A549 (cell line): Measurements from ENCODE around the gene NPSR1. TPM values are rescaled to one million over a fixed set of nuclear protein-coding genes. Genes with fewer than 3 reads are reported as not detected.
A peak's percentile ranks its signal among the peaks of the same experiment; 100 is the strongest.

Experiments
- ATAC-seq, 2 experiments: fragments of 200-7000 bp in 1 of 2; fragments of >200 bp in 1 of 2; cut with Nextera tagmentation in 1 of 2; cut with Tn5 transposase in 1 of 2; 3 replicates each; pipeline versions ENCODE4 v1.8.0 to v1.9.1; 2018 to 2020; ENCODE audit warnings: mild to moderate bottlenecking in 1 of 2, moderate library complexity in 1 of 2
- CTCF ChIA-PET: fragments of 300-600 bp; sonication (Branson Sonifier 250); formaldehyde crosslinking; extraction: SDS; loops from one replicate; lab custom pipeline; 2021; ENCODE audit warnings: antibody characterized with exemption, inconsistent platforms; lab: Yijun Ruan, JAX
- POLR2A ChIA-PET: fragments of 350-600 bp; formaldehyde crosslinking; extraction: SDS; loops from one replicate; lab custom pipeline; 2021; ENCODE audit warnings: antibody characterized with exemption, inconsistent platforms; lab: Yijun Ruan, JAX
- DNase-seq, 2 experiments: peaks; one replicate each; pipeline versions ENCODE4 v3.0.0 to v3.0.0-alpha.2; 2011 to 2016; ENCODE audit warnings: low read depth in 1 of 2, low spot score in 1 of 2
- FAIRE-seq: peaks from 2 replicates; lab custom pipeline; 2011; peaks lifted over from hg19 to GRCh38; lab: Jason Lieb, UNC
- H3K27ac ChIP-seq, 2 experiments: fragments of >200 bp; sonication (Bioruptor Twin); formaldehyde crosslinking; 3 replicates each; pipeline ENCODE4 v1.5.1; 2016 to 2017
- H3K4me1 ChIP-seq: fragments of >200 bp; sonication (Bioruptor Twin); formaldehyde crosslinking; 3 replicates; pipeline ENCODE4 v1.6.1; 2016
- H3K4me2 ChIP-seq: fragments of >200 bp; sonication (Bioruptor Twin); formaldehyde crosslinking; 3 replicates; pipeline ENCODE4 v1.6.1; 2016
- H3K4me3 ChIP-seq: fragments of >200 bp; sonication (Bioruptor Twin); formaldehyde crosslinking; 3 replicates; pipeline ENCODE4 v1.5.1; 2016
- H3K9me3 ChIP-seq: fragments of >200 bp; sonication (Bioruptor Twin); formaldehyde crosslinking; 3 replicates; pipeline ENCODE4 v1.6.1; 2016
- CBX2 ChIP-seq: fragments of 200-600 bp; sonication (generic); IDR thresholded peaks from 2 replicates; pipeline ENCODE4 v1.6.1; 2016; ENCODE audit warnings: low read depth, mild to moderate bottlenecking, borderline replicate concordance
- CBX8 ChIP-seq: fragments of 200-600 bp; sonication (generic); IDR thresholded peaks from 2 replicates; pipeline ENCODE4 v1.6.1; 2016
- CHD2 ChIP-seq: fragments of 150-350 bp; IDR thresholded peaks from 2 replicates; pipeline ENCODE4 v1.6.1; 2014; ENCODE audit warnings: low read length; ENCODE audit not compliant: partially characterized antibody
- EHF ChIP-seq: fragments of 250-450 bp; sonication (Bioruptor Pico); IDR thresholded peaks from 2 replicates; pipeline ENCODE4 v1.5.0; 2020; ENCODE audit warnings: mild to moderate bottlenecking
- ESRRA ChIP-seq: fragments of 150-350 bp; IDR thresholded peaks from 2 replicates; pipeline ENCODE4 v1.6.1; 2014; ENCODE audit warnings: mild to moderate bottlenecking, low read length, borderline replicate concordance
- HEYL ChIP-seq: fragments of 250-450 bp; sonication (Bioruptor Pico); IDR thresholded peaks from 2 replicates; pipeline ENCODE4 v1.8.0; 2021; ENCODE audit warnings: mild to moderate bottlenecking, moderate library complexity
- HOXA7 ChIP-seq: fragments of 250-450 bp; sonication (Bioruptor Pico); IDR thresholded peaks from 2 replicates; pipeline ENCODE4 v1.5.0; 2020; ENCODE audit warnings: mild to moderate bottlenecking, moderate library complexity
- HOXB13 ChIP-seq: fragments of 250-450 bp; sonication (Bioruptor Pico); IDR thresholded peaks from 2 replicates; pipeline ENCODE4 v1.5.0; 2020; ENCODE audit warnings: low read depth, mild to moderate bottlenecking, moderate library complexity
- MAFK ChIP-seq: fragments of 450-650 bp; IDR thresholded peaks from 2 replicates; pipeline ENCODE4 v1.6.1; 2014; ENCODE audit not compliant: partially characterized antibody
- POLR2AphosphoS2 ChIP-seq: conservative IDR thresholded peaks from 2 replicates; pipeline ENCODE4 v1.6.1; 2012; ENCODE audit warnings: low read length, improper control_type of control experiment, inconsistent platforms
- RAD21 ChIP-seq, 2 experiments: fragments of >200 bp in 1 of 2; sonication (Bioruptor Twin) in 1 of 2; formaldehyde crosslinking in 1 of 2; IDR thresholded peaks in 1 of 2; conservative IDR thresholded peaks in 1 of 2; 2 replicates in 1 of 2; 3 replicates in 1 of 2; pipeline ENCODE4 v1.6.1; 2012 to 2018; ENCODE audit warnings: inconsistent platforms in 1 of 2
- RCOR1 ChIP-seq: fragments of 150-350 bp; IDR thresholded peaks from 2 replicates; pipeline ENCODE4 v1.6.1; 2014; ENCODE audit warnings: antibody characterized with exemption, low read length, low read depth
- RFX5 ChIP-seq: fragments of 450-650 bp; IDR thresholded peaks from 2 replicates; pipeline ENCODE4 v1.7.1; 2014; ENCODE audit warnings: antibody characterized with exemption, mild to moderate bottlenecking, moderate library complexity
- SMC3 ChIP-seq: fragments of >200 bp; sonication (Bioruptor Twin); formaldehyde crosslinking; IDR thresholded peaks from 3 replicates; pipeline ENCODE4 v1.6.1; 2018; ENCODE audit warnings: inconsistent platforms
- TP53 ChIP-seq: fragments of 250-450 bp; sonication (Bioruptor Pico); IDR thresholded peaks from 2 replicates; pipeline ENCODE4 v1.5.0; 2021; ENCODE audit warnings: mild to moderate bottlenecking, moderate library complexity
- WGBS: methylation state at CpG from one replicate; pipeline ENCODE4 v1.1.6; 2017; ENCODE audit errors: missing lambda C conversion rate; 5-methylcytosine and 5-hydroxymethylcytosine counted together
- polyA plus RNA-seq, 4 experiments: library from polyadenylated mRNA; depleted of rRNA in 3 of 4; stranded (reverse); fragments of >200 nt; fragmentation: RNase III in 1 of 4; extraction: RNeasy Plus Mini Kit Qiagen cat#74134 plus additional on column Dnase treatment in 1 of 4; gene quantifications; 2 replicates in 3 of 4; 3 replicates in 1 of 4; pipeline ENCODE4 v1.2.3, GENCODE V29; 2011 to 2017
- TF ChIP-seq, protein P1 (sequence below): fragments of >200 bp; sonication (Bioruptor Twin); formaldehyde crosslinking; IDR thresholded peaks from 3 replicates; pipeline ENCODE4 v1.6.1; 2016
- TF ChIP-seq, protein P2 (sequence below): fragments of >200 bp; sonication (Bioruptor Twin); formaldehyde crosslinking; IDR thresholded peaks from 3 replicates; pipeline ENCODE4 v1.5.1; 2016
- TF ChIP-seq, protein P3 (sequence below): fragments of 450-650 bp; IDR thresholded peaks from 2 replicates; pipeline ENCODE4 v1.6.1; 2014; ENCODE audit warnings: antibody characterized with exemption
- TF ChIP-seq, protein P4 (sequence below): fragments of 200-600 bp; sonication (generic); IDR thresholded peaks from 2 replicates; pipeline ENCODE4 v1.6.1; 2016; ENCODE audit warnings: antibody characterized with exemption, mild to moderate bottlenecking, moderate library complexity
- TF ChIP-seq, protein P5 (sequence below): fragments of 250-450 bp; sonication (Bioruptor Pico); IDR thresholded peaks from 2 replicates; pipeline ENCODE4 v1.5.0; 2021; ENCODE audit warnings: mild to moderate bottlenecking, moderate library complexity, borderline replicate concordance

Gene NPSR1
- polyA plus RNA-seq, 2 of the 4 experiments (the other 2 are of a cell fraction), result not detected

DNA sequence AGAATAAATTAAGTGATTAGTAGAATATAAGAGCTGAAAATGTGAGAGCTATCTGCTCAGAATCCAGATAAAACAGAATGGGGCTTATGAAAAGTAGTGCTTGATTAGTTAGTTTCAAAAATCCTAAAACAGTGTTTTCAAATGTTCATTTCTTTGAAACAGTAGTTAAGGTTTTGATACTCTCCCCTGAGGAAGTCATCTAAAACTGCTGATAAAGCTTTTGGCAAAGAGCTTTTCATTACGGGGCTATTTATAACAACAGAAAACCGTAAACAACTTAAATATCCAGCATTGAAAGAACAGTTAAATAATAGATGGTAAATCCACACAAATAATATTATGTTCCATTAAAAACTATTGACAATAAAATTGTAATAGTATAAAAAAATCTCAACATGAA is 77.5 kb downstream of the NPSR1 start:
- CTCF ChIA-PET, result interaction anchor here (0.6 to 1.4 kb wide), 2 partner anchors 10 to 753 kb away, joined by 3 to 4 read pairs; no protein-coding TSS in a partner anchor
- no peak overlapping the region for H3K4me2 ChIP-seq
- DNase-seq, result no peak
- no peak overlapping the region for H3K4me3 ChIP-seq
- H3K4me1 ChIP-seq, result no peaks in the 10 kb centered on the region
- no peak for ATAC-seq
- TF ChIP-seq, protein P1, sequence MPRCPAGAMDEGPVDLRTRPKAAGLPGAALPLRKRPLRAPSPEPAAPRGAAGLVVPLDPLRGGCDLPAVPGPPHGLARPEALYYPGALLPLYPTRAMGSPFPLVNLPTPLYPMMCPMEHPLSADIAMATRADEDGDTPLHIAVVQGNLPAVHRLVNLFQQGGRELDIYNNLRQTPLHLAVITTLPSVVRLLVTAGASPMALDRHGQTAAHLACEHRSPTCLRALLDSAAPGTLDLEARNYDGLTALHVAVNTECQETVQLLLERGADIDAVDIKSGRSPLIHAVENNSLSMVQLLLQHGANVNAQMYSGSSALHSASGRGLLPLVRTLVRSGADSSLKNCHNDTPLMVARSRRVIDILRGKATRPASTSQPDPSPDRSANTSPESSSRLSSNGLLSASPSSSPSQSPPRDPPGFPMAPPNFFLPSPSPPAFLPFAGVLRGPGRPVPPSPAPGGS, result no peak
- no peak for TF ChIP-seq SMC3
- no peak for TF ChIP-seq HOXB13 (CRISPR knock-in tag)
- no peak for TF ChIP-seq CHD2
- no peak for TF ChIP-seq HOXA7 (CRISPR knock-in tag)
- peak; percentile 38 for TF ChIP-seq MAFK
- no peak for TF ChIP-seq EHF (CRISPR knock-in tag)
- TF ChIP-seq, protein P2, sequence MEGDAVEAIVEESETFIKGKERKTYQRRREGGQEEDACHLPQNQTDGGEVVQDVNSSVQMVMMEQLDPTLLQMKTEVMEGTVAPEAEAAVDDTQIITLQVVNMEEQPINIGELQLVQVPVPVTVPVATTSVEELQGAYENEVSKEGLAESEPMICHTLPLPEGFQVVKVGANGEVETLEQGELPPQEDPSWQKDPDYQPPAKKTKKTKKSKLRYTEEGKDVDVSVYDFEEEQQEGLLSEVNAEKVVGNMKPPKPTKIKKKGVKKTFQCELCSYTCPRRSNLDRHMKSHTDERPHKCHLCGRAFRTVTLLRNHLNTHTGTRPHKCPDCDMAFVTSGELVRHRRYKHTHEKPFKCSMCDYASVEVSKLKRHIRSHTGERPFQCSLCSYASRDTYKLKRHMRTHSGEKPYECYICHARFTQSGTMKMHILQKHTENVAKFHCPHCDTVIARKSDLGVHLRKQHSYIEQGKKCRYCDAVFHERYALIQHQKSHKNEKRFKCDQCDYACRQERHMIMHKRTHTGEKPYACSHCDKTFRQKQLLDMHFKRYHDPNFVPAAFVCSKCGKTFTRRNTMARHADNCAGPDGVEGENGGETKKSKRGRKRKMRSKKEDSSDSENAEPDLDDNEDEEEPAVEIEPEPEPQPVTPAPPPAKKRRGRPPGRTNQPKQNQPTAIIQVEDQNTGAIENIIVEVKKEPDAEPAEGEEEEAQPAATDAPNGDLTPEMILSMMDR, result no peak
- peaks cover 4% of the 10 kb centered on the region; the same call in 1 of the 3 replicates for H3K9me3 ChIP-seq
- H3K27ac ChIP-seq, result no peak overlapping the region
- FAIRE-seq, result no peak
- POLR2A ChIA-PET, result no interaction called here
- WGBS, result 65% methylated on average over 2 of the region's 2 CpGs

DNA sequence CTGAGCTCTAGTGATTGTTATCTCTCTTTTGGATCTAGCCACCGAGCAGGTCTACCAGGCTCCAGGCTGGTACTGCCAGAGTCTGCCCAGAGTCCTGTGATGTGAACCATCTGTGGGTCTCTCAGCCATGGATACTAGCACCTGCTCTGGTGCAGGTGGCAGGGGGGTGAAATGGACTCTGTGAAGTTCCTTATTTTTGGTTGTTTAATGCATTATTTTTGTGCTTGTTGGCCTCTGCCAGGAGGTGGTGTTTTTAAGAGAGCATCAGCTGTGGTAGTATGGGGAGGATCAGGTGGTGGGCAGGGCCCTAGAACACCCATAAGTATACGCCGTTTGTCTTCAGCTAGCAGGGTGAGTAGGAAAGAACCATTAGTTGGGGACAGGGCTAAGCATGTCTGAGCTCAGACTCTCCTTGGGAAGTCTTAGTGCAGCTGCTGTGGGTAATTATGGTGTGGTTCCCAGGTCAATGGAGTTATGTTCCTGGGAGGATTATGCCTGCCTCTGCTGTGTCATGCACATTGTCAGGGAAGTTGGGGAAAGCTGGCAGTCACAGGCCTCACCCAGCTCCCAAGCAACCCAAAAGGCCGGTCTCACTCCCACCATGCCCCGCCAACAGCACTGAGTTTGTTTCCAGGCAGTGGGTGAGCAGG is 81.8 kb downstream of the NPSR1 start:
- H3K4me3 ChIP-seq, result no peak overlapping the region
- 64% methylated on average over 5 of the region's 5 CpGs for WGBS
- ATAC-seq (no peak), FAIRE-seq (no peak), DNase-seq (no peak)
- H3K27ac ChIP-seq, result no peak overlapping the region
- no peaks in the 10 kb centered on the region for H3K4me1 ChIP-seq
- no peak for TF ChIP-seq RAD21 (conservative IDR thresholded peaks at IDR 0.05 in 1 of 2, IDR thresholded peaks at IDR 0.05 in 1 of 2)
- TF ChIP-seq ESRRA, result no peak
- TF ChIP-seq HEYL (CRISPR knock-in tag), result no peak
- TF ChIP-seq, protein P3, sequence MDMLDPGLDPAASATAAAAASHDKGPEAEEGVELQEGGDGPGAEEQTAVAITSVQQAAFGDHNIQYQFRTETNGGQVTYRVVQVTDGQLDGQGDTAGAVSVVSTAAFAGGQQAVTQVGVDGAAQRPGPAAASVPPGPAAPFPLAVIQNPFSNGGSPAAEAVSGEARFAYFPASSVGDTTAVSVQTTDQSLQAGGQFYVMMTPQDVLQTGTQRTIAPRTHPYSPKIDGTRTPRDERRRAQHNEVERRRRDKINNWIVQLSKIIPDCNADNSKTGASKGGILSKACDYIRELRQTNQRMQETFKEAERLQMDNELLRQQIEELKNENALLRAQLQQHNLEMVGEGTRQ, result no peak
- TF ChIP-seq TP53 (CRISPR knock-in tag), result no peak
- TF ChIP-seq, protein P4, sequence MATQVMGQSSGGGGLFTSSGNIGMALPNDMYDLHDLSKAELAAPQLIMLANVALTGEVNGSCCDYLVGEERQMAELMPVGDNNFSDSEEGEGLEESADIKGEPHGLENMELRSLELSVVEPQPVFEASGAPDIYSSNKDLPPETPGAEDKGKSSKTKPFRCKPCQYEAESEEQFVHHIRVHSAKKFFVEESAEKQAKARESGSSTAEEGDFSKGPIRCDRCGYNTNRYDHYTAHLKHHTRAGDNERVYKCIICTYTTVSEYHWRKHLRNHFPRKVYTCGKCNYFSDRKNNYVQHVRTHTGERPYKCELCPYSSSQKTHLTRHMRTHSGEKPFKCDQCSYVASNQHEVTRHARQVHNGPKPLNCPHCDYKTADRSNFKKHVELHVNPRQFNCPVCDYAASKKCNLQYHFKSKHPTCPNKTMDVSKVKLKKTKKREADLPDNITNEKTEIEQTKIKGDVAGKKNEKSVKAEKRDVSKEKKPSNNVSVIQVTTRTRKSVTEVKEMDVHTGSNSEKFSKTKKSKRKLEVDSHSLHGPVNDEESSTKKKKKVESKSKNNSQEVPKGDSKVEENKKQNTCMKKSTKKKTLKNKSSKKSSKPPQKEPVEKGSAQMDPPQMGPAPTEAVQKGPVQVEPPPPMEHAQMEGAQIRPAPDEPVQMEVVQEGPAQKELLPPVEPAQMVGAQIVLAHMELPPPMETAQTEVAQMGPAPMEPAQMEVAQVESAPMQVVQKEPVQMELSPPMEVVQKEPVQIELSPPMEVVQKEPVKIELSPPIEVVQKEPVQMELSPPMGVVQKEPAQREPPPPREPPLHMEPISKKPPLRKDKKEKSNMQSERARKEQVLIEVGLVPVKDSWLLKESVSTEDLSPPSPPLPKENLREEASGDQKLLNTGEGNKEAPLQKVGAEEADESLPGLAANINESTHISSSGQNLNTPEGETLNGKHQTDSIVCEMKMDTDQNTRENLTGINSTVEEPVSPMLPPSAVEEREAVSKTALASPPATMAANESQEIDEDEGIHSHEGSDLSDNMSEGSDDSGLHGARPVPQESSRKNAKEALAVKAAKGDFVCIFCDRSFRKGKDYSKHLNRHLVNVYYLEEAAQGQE, result no peak
- TF ChIP-seq, protein P5, sequence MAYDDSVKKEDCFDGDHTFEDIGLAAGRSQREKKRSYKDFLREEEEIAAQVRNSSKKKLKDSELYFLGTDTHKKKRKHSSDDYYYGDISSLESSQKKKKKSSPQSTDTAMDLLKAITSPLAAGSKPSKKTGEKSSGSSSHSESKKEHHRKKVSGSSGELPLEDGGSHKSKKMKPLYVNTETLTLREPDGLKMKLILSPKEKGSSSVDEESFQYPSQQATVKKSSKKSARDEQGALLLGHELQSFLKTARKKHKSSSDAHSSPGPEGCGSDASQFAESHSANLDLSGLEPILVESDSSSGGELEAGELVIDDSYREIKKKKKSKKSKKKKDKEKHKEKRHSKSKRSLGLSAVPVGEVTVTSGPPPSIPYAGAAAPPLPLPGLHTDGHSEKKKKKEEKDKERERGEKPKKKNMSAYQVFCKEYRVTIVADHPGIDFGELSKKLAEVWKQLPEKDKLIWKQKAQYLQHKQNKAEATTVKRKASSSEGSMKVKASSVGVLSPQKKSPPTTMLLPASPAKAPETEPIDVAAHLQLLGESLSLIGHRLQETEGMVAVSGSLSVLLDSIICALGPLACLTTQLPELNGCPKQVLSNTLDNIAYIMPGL (CRISPR knock-in tag), result no peak
- no peak for TF ChIP-seq CBX8
- TF ChIP-seq POLR2AphosphoS2, result no peak
- no peak for TF ChIP-seq RCOR1
- no peak for TF ChIP-seq CBX2
- TF ChIP-seq RFX5, result no peak
- CTCF ChIA-PET, result interaction anchor here (1.0 to 1.4 kb wide), 3 partner anchors 34 to 143 kb away, joined by 3 to 4 read pairs (median 4); no protein-coding TSS in a partner anchor
- no peak overlapping the region for H3K4me2 ChIP-seq
- peaks cover 29% of the 10 kb centered on the region for H3K9me3 ChIP-seq
- POLR2A ChIA-PET, result no interaction called here
